Measurements from ENCODE around the gene CYSLTR1. TPM values are rescaled to one million over a fixed set of nuclear protein-coding genes. Genes with fewer than 3 reads are reported as not detected.
"Not testable (repeated sequence)": the region's sequence is repeated elsewhere in the genome, so short reads cannot be mapped to it uniquely, and the experiment has no call there.

The CYSLTR1 gene
- total RNA-seq, 1 donor from 2014 or later = not detected

GRCh38 chrX:78316265-78316664 is 11.1 kb downstream of the CYSLTR1 start:
- H3K4me3 ChIP-seq (ENCODE audit: low read depth, low read length) = no peak overlapping the region
- no peak for TF ChIP-seq CTCF (conservative IDR thresholded peaks at IDR 0.05; ENCODE audit: low read depth, low read length)
- no peak for DNase-seq (ENCODE audit: low read depth)

- no peak for TF ChIP-seq CTCF (conservative IDR thresholded peaks at IDR 0.05; ENCODE audit: low read depth, low read length)
- no peak overlapping the region for H3K4me3 ChIP-seq (ENCODE audit: low read depth, low read length)
- no peak for DNase-seq (ENCODE audit: low read depth)
Observed at GRCh38 chrX:78315745-78316144, 11.7 kb downstream of the CYSLTR1 start.

- no peak overlapping the region for H3K4me3 ChIP-seq (ENCODE audit: low read depth, low read length)
- no peak for DNase-seq (ENCODE audit: low read depth)
- TF ChIP-seq CTCF (conservative IDR thresholded peaks at IDR 0.05; ENCODE audit: low read depth, low read length) = no peak
Observed at GRCh38 chrX:78314561-78314960, 12.8 kb downstream of the CYSLTR1 start.

GRCh38 chrX:78313526-78313925 is 13.9 kb downstream of the CYSLTR1 start:
- no peak overlapping the region for H3K4me3 ChIP-seq (ENCODE audit: low read depth, low read length)
- no peak for TF ChIP-seq CTCF (conservative IDR thresholded peaks at IDR 0.05; ENCODE audit: low read depth, low read length)
- DNase-seq (ENCODE audit: low read depth) = no peak

DNA sequence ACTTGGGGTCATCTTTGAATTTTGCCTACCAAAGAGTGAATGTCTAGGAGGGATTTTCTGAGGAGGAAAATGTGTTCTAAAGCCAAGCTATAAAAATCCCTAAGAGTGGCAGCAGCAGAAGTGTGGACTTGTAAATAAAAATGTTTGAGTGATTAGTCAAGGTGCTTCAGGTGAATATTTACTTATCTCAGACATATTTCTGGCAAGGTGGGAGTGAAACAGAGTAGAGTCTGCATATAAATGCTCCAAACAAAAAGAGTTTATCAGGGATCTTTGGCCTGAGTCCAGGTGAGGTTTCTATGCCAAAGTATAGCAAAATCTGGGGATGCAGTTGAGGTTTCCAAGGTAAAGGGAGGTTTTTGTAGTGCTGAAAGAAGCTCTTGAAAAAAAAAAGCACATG is 19.7 kb downstream of the CYSLTR1 start:
- no peak overlapping the region for H3K4me3 ChIP-seq (ENCODE audit: low read depth, low read length)
- TF ChIP-seq CTCF (conservative IDR thresholded peaks at IDR 0.05; ENCODE audit: low read depth, low read length) = no peak
- DNase-seq (ENCODE audit: low read depth) = no peak

- no peak for DNase-seq (ENCODE audit: low read depth)
- no peak for TF ChIP-seq CTCF (conservative IDR thresholded peaks at IDR 0.05; ENCODE audit: low read depth, low read length)
- no peak overlapping the region for H3K4me3 ChIP-seq (ENCODE audit: low read depth, low read length)
Observed at GRCh38 chrX:78303086-78303485, 24.3 kb downstream of the CYSLTR1 start.

GRCh38 chrX:78300933-78301332 is 26.5 kb downstream of the CYSLTR1 start:
- not testable (repeated sequence) for DNase-seq (ENCODE audit: low read depth); H3K4me3 ChIP-seq (ENCODE audit: low read depth, low read length)

- DNase-seq (ENCODE audit: low read depth) = no peak
- no peak overlapping the region for H3K4me3 ChIP-seq (ENCODE audit: low read depth, low read length)
- TF ChIP-seq CTCF (conservative IDR thresholded peaks at IDR 0.05; ENCODE audit: low read depth, low read length) = no peak
Observed at GRCh38 chrX:78283511-78283910, 43.9 kb downstream of the CYSLTR1 start.

All from epithelial cell of proximal tubule (primary cell).